ENCODE results near the gene OR4M2.
"Not testable (repeated sequence)": the region's sequence is repeated elsewhere in the genome, so short reads cannot be mapped to it uniquely, and the experiment has no call there.

Gene OR4M2

GRCh38 chr15:22080227-22080626 lies at the start of gene OR4M2:
TSS of gene OR4M2 (plus strand) at chr15:22080527. CDS start at chr15:22080625, 98 bp downstream.
- not testable (repeated sequence) for H3K9ac ChIP-seq (ENCODE audit: low read depth, low read length); H3K4me1 ChIP-seq (ENCODE audit: control insufficient read depth, insufficient read depth, low read length); H3K36me3 ChIP-seq (ENCODE audit: control insufficient read depth, insufficient read depth, low read length); H3K4me3 ChIP-seq (ENCODE audit: low read depth, low read length); H3K9me3 ChIP-seq (ENCODE audit: control insufficient read depth, insufficient read depth, low read length); H3K27me3 ChIP-seq (ENCODE audit: control insufficient read depth, insufficient read depth, low read length)

GRCh38 chr15:22069267-22069666 lies 11.1 kb upstream of the OR4M2 start:
- H3K9me3 ChIP-seq (ENCODE audit: control insufficient read depth, insufficient read depth, low read length); H3K4me1 ChIP-seq (ENCODE audit: control insufficient read depth, insufficient read depth, low read length); H3K27me3 ChIP-seq (ENCODE audit: control insufficient read depth, insufficient read depth, low read length); H3K4me3 ChIP-seq (ENCODE audit: low read depth, low read length); H3K9ac ChIP-seq (ENCODE audit: low read depth, low read length); H3K36me3 ChIP-seq (ENCODE audit: control insufficient read depth, insufficient read depth, low read length): not testable (repeated sequence)

- H3K9ac ChIP-seq (ENCODE audit: low read depth, low read length); H3K4me3 ChIP-seq (ENCODE audit: low read depth, low read length); H3K4me1 ChIP-seq (ENCODE audit: control insufficient read depth, insufficient read depth, low read length); H3K27me3 ChIP-seq (ENCODE audit: control insufficient read depth, insufficient read depth, low read length); H3K9me3 ChIP-seq (ENCODE audit: control insufficient read depth, insufficient read depth, low read length); H3K36me3 ChIP-seq (ENCODE audit: control insufficient read depth, insufficient read depth, low read length): not testable (repeated sequence)
Measured at GRCh38 chr15:22081386-22081785, 1.1 kb downstream of the OR4M2 start.

GRCh38 chr15:22098616-22099253 lies 18.4 kb downstream of the OR4M2 start:
- not testable (repeated sequence) for H3K36me3 ChIP-seq (ENCODE audit: control insufficient read depth, insufficient read depth, low read length); H3K4me1 ChIP-seq (ENCODE audit: control insufficient read depth, insufficient read depth, low read length); H3K9me3 ChIP-seq (ENCODE audit: control insufficient read depth, insufficient read depth, low read length); H3K27me3 ChIP-seq (ENCODE audit: control insufficient read depth, insufficient read depth, low read length); H3K4me3 ChIP-seq (ENCODE audit: low read depth, low read length); H3K9ac ChIP-seq (ENCODE audit: low read depth, low read length)

- not testable (repeated sequence) for H3K36me3 ChIP-seq (ENCODE audit: control insufficient read depth, insufficient read depth, low read length); H3K9me3 ChIP-seq (ENCODE audit: control insufficient read depth, insufficient read depth, low read length); H3K27me3 ChIP-seq (ENCODE audit: control insufficient read depth, insufficient read depth, low read length); H3K9ac ChIP-seq (ENCODE audit: low read depth, low read length); H3K4me1 ChIP-seq (ENCODE audit: control insufficient read depth, insufficient read depth, low read length); H3K4me3 ChIP-seq (ENCODE audit: low read depth, low read length)
Measured at GRCh38 chr15:22099289-22099891, 19.1 kb downstream of the OR4M2 start.

GRCh38 chr15:22122033-22122432 lies 41.7 kb downstream of the OR4M2 start:
- H3K9ac ChIP-seq (ENCODE audit: low read depth, low read length); H3K4me3 ChIP-seq (ENCODE audit: low read depth, low read length); H3K27me3 ChIP-seq (ENCODE audit: control insufficient read depth, insufficient read depth, low read length); H3K9me3 ChIP-seq (ENCODE audit: control insufficient read depth, insufficient read depth, low read length); H3K36me3 ChIP-seq (ENCODE audit: control insufficient read depth, insufficient read depth, low read length); H3K4me1 ChIP-seq (ENCODE audit: control insufficient read depth, insufficient read depth, low read length): not testable (repeated sequence)

Measured in iPS-15b (cell line).